Measurements from ENCODE around the gene DIAPH1.

The DIAPH1 gene

GRCh38 chr5:141618804-141619554 is at the start of gene DIAPH1:
Gene DIAPH1, minus strand, starts transcription at chr5:141619000. Its CDS starts 86 bp downstream, at chr5:141618914.
- H3K27ac Mint-ChIP-seq, result peak within 1 kb of the TSS; percentile 86
- ATAC-seq, result peak; percentile 95
- H3K36me3 Mint-ChIP-seq, result peaks cover 38% of the 10 kb centered on the region
- H3K4me1 Mint-ChIP-seq, result peaks cover 65% of the 10 kb centered on the region
- H3K27me3 Mint-ChIP-seq, result no peaks in the 10 kb centered on the region
- H3K4me3 Mint-ChIP-seq, result peak within 1 kb of the TSS; percentile 89
- no peaks in the 10 kb centered on the region for H3K9me3 Mint-ChIP-seq

GRCh38 chr5:141665995-141666940 is 47.5 kb upstream of the DIAPH1 start:
- H3K36me3 Mint-ChIP-seq, result no peaks in the 10 kb centered on the region
- H3K27me3 Mint-ChIP-seq, result no peaks in the 10 kb centered on the region
- peaks cover 7% of the 10 kb centered on the region for H3K4me1 Mint-ChIP-seq
- H3K9me3 Mint-ChIP-seq, result no peaks in the 10 kb centered on the region
- ATAC-seq, result no peak
- H3K4me3 Mint-ChIP-seq, result no peak overlapping the region
- H3K27ac Mint-ChIP-seq, result no peak overlapping the region

- no peak overlapping the region for H3K27ac Mint-ChIP-seq
- peak; percentile 93 for ATAC-seq
Measured at GRCh38 chr5:141664733-141665461, 46.1 kb upstream of the DIAPH1 start.

GRCh38 chr5:141663506-141663905 is 44.7 kb upstream of the DIAPH1 start:
- ATAC-seq, result no peak
- H3K9me3 Mint-ChIP-seq, result peaks cover 4% of the 10 kb centered on the region
- H3K4me3 Mint-ChIP-seq, result no peak overlapping the region
- no peak overlapping the region for H3K27ac Mint-ChIP-seq
- peaks cover 7% of the 10 kb centered on the region for H3K4me1 Mint-ChIP-seq
- no peaks in the 10 kb centered on the region for H3K36me3 Mint-ChIP-seq
- H3K27me3 Mint-ChIP-seq, result no peaks in the 10 kb centered on the region

More at GRCh38 chr5:141664733-141665461, 46.1 kb upstream of the DIAPH1 start:
- Mint-ChIP-seq H3K4me1 (peaks cover 7% of the 10 kb centered on the region), H3K9me3 (no peaks in the 10 kb centered on the region), H3K36me3 (no peaks in the 10 kb centered on the region), H3K27me3 (no peaks in the 10 kb centered on the region), H3K4me3 (no peak overlapping the region)

- ATAC-seq, result no peak
- peaks cover 7% of the 10 kb centered on the region for H3K4me1 Mint-ChIP-seq
- H3K4me3 Mint-ChIP-seq, result no peak overlapping the region
- peaks cover 13% of the 10 kb centered on the region for H3K27me3 Mint-ChIP-seq
- peak overlapping the region; percentile 33 for H3K27ac Mint-ChIP-seq
- no peaks in the 10 kb centered on the region for H3K36me3 Mint-ChIP-seq
- peaks cover 4% of the 10 kb centered on the region for H3K9me3 Mint-ChIP-seq
Measured at GRCh38 chr5:141662028-141662427, 43.2 kb upstream of the DIAPH1 start.

- Mint-ChIP-seq H3K27me3 (peaks cover 29% of the 10 kb centered on the region), H3K36me3 (no peaks in the 10 kb centered on the region), H3K4me3 (no peak overlapping the region), H3K4me1 (no peaks in the 10 kb centered on the region), H3K9me3 (peaks cover 4% of the 10 kb centered on the region), H3K27ac (no peak overlapping the region)
- ATAC-seq, result peak; percentile 72
Measured at GRCh38 chr5:141657937-141658545, 39.2 kb upstream of the DIAPH1 start.

GRCh38 chr5:141657404-141657803 is 38.6 kb upstream of the DIAPH1 start:
- no peak overlapping the region for H3K27ac Mint-ChIP-seq
- H3K4me3 Mint-ChIP-seq, result no peak overlapping the region
- ATAC-seq, result no peak
- H3K27me3 Mint-ChIP-seq, result peaks cover 29% of the 10 kb centered on the region
- peaks cover 4% of the 10 kb centered on the region for H3K4me1 Mint-ChIP-seq
- H3K9me3 Mint-ChIP-seq, result peaks cover 4% of the 10 kb centered on the region
- H3K36me3 Mint-ChIP-seq, result no peaks in the 10 kb centered on the region

- no peak for ATAC-seq
- Mint-ChIP-seq H3K27ac (no peak overlapping the region), H3K36me3 (no peaks in the 10 kb centered on the region), H3K4me1 (peaks cover 13% of the 10 kb centered on the region), H3K4me3 (no peak overlapping the region), H3K9me3 (peaks cover 4% of the 10 kb centered on the region), H3K27me3 (peaks cover 29% of the 10 kb centered on the region)
Measured at GRCh38 chr5:141656396-141656795, 37.6 kb upstream of the DIAPH1 start.

- Mint-ChIP-seq H3K27me3 (peaks cover 29% of the 10 kb centered on the region), H3K27ac (no peak overlapping the region), H3K9me3 (peaks cover 4% of the 10 kb centered on the region), H3K4me1 (peaks cover 26% of the 10 kb centered on the region), H3K4me3 (no peak overlapping the region), H3K36me3 (no peaks in the 10 kb centered on the region)
- ATAC-seq, result no peak
Measured at GRCh38 chr5:141655020-141655419, 36.2 kb upstream of the DIAPH1 start.

GRCh38 chr5:141654298-141654697 is 35.5 kb upstream of the DIAPH1 start:
- Mint-ChIP-seq H3K4me1 (peaks cover 34% of the 10 kb centered on the region), H3K4me3 (no peak overlapping the region), H3K9me3 (peaks cover 2% of the 10 kb centered on the region), H3K27me3 (peaks cover 29% of the 10 kb centered on the region), H3K27ac (no peak overlapping the region), H3K36me3 (no peaks in the 10 kb centered on the region)
- no peak for ATAC-seq

- H3K4me3 Mint-ChIP-seq, result peak overlapping the region; percentile 99
- H3K36me3 Mint-ChIP-seq, result peaks cover 9% of the 10 kb centered on the region
- peaks cover 13% of the 10 kb centered on the region for H3K27me3 Mint-ChIP-seq
- peaks cover 39% of the 10 kb centered on the region for H3K4me1 Mint-ChIP-seq
- H3K9me3 Mint-ChIP-seq, result no peaks in the 10 kb centered on the region
- H3K27ac Mint-ChIP-seq, result peak overlapping the region; percentile 87
- ATAC-seq, result no peak
Measured at GRCh38 chr5:141651728-141652105, 32.9 kb upstream of the DIAPH1 start.

GRCh38 chr5:141650851-141651727 is 32.3 kb upstream of the DIAPH1 start, which contains the start of gene FCHSD1:
Gene FCHSD1, minus strand, starts transcription at chr5:141651418. Its CDS starts 50 bp downstream, at chr5:141651368.
- Mint-ChIP-seq H3K9me3 (no peaks in the 10 kb centered on the region), H3K27me3 (peaks cover 8% of the 10 kb centered on the region), H3K36me3 (peaks cover 15% of the 10 kb centered on the region), H3K4me1 (peaks cover 39% of the 10 kb centered on the region), H3K27ac (peak within 1 kb of the TSS; percentile 87), H3K4me3 (peak within 1 kb of the TSS; percentile 99)
- ATAC-seq, result peak; percentile 98

- Mint-ChIP-seq H3K9me3 (no peaks in the 10 kb centered on the region), H3K4me1 (peaks cover 39% of the 10 kb centered on the region), H3K27ac (peak overlapping the region; percentile 87), H3K27me3 (no peaks in the 10 kb centered on the region), H3K36me3 (peaks cover 23% of the 10 kb centered on the region), H3K4me3 (peak overlapping the region; percentile 99)
- no peak for ATAC-seq
Measured at GRCh38 chr5:141649972-141650371, 31.2 kb upstream of the DIAPH1 start.

All from stimulated activated memory B cell treated with anti-CD40 and anti-IgM and Interleukin-4, amounts not matched to agents 10 μg/mL and 1 μg/mL and 100 μg/mL, for 72 hours (primary cell).